GM12891 (cell line): ENCODE measurements around the gene ASCL2.

Experiments
- POLR2A ChIP-seq: IDR thresholded peaks from 2 replicates; pipeline ENCODE4 v1.6.1; 2011; ENCODE audit warnings: low read depth, low read length, control low read depth
- TAF1 ChIP-seq: IDR thresholded peaks from 2 replicates; pipeline ENCODE4 v1.6.1; 2011; ENCODE audit warnings: low read depth, low read length, control low read depth

DNA sequence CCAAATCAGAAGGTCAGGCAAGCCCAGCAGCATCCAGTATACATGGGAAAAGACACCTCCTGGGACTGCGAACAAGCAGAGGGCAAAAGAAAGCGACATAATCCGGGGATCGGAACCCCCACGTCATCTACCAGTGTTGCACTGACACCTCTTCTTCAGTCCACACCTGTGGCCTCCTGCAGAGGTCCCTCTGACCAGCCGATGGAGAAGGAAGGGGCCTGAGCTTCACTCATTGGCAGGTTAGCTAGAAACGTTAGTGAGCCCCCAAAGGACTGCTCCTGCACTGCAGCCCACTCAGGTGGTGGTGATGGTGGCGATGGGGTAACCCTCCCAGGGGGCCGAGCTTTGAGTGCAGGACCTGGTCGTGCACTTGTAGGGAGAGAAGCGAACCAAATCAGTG is 22.1 kb downstream of the ASCL2 start:
- TF ChIP-seq POLR2A = no peak
- TF ChIP-seq TAF1 = no peak
